T-helper 9 cell (primary cell): Measurements from ENCODE around the gene USP6NL.

Experiments
- DNase-seq: peaks from one replicate; pipeline ENCODE4 v3.0.0-alpha.2; 2020

Gene USP6NL

DNA sequence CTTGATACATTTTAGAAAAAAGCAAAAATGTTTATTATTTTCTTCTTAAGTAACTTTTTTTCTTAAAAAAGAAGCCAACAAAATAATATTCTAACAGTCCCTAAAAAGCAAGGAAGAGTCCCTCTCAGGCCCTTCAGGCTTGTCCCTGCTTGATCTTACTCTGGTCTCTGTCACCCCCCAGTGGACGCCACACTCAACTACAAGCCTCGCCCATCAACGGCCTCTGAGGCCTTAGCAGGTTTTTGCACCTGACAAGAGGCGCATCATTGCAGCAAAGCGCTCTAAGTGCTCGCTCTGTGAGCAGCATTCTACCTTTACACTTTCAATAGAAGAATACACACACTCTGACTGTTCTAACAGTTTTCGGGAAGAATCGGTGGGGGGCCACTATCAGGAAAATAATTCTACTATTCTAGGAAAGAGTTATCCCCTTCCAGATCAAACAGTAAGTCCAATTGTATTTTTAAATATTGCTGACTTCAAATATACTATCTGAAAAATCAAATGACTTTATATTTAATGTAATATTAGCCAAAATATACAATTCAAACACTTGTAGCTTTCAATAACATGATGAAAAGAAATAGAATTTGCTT lies 139.2 kb downstream of the USP6NL start:
- DNase-seq = peak; percentile 60

DNA sequence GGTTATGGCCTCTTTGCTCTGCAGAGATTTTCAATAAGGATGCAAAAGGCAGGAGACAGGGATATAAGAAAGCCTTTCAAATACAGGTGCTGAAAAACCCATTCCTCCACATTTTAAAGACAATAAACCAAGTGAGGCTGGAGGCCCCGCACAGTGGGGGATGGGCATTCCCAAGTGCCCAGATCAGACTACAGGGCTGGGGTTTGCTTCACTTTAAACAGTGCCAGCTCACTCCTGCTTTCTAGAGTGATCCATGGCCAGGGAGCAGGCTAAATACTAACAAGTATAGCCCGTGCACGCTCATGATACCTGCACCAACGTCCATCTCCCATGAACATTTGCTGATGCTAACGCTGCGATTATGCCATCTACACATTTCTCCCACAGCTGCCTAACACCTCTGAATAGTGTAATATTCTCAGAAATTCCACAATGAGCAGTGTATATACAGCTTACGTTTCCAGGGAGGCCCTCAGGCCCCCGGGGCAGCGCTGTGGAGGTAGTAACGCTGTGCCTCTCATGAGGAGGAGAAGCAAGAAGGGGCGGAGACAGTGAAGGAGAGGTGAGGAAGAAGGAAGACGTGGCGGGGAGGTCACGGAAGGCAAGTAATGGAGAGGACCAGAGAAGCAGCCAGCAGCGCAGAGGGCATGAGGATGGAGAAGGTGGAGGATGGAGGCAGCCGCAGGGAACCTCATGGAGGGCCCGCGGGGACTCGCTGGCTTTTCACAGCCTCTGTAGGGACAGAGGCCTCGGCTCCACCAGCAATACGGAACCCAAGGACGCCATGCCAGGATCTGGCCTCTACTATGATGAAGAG lies 141.7 kb downstream of the USP6NL start:
- no peak for DNase-seq

DNA sequence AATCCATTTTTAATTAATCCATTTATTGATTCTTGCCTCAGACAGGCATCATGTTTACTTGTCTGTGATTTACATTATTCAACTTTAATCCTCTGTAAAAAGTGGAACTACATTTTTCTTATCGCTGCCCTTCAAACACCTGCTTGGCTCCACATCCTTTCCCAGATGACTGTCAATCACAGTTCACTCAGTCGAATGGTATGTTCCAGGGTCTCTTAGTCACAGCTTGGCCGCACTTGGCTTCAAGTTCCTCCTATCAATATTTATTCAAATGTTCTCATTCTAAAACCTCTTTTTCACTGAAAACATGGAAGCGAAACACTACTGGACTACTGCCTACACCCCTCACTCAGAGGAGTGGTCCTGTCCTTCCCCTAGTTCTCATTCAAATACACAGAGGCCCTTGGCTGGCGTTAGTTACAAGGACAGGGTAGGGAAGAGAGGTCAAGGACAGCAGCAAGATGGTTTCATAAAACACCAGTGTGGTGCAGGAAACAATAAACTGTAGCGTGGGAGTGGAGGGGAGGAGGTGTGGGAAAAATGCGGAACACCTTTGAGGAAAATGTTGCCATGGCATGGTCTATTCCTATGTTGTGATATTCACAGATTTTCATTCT lies 143.2 kb downstream of the USP6NL start:
- no peak for DNase-seq

DNA sequence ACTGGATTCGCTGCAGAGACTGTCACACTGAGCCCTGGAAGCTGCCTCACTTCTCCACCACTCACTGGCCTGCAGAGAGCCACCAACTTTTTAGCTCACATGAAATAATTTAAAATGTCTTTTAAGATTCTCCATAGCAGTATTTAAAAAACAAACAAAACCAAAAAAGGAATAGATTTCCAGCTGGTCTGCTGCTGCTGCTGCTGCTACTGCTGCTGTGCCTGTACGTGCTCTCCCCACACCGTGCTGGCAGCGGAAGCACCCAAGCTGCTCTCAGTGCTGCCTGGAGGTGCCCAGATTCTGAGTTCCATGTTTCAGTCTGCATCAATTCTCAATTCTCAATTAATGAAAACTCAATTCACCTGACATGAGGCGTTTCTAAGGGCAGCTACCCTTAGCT lies 146.0 kb downstream of the USP6NL start:
- DNase-seq = no peak

DNA sequence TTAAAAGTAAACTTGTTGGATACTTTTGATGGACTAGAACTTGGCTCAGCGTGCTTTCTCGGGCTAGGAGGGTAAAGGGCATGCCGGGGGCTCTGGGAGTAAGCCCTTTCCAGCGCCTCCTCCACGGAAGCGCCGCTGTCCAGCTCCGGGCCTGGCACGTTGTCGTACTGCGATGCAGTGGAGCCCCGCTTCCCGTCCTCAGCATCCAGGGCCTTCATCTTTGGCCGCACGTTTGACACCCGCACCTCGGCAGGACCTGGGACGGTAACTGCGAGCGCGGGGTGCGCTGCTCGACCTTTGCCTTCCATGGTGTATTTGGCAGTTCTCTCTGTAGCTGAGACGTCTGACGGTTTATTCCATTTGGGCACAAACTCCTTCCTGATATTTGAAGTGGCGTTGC lies 148.3 kb downstream of the USP6NL start:
- DNase-seq = no peak

DNA sequence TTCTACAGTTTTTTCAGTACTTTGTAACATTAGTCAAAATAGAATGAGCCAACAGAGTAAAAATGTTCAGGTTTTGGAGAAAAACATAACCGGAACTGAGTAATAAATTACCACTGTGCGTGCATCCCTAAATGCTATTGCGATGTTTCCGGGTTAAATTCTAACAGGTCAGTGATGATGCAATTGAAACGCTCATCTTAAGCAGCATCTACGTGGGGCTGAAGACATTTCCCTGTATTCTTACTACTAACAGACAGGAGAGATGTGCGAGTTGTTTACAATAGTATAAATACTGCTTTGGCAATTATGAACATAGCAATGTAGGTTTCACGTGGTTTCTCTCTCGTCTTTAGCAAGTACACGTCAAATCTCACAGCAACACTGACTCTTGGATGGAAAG lies 149.4 kb downstream of the USP6NL start:
- no peak for DNase-seq

DNA sequence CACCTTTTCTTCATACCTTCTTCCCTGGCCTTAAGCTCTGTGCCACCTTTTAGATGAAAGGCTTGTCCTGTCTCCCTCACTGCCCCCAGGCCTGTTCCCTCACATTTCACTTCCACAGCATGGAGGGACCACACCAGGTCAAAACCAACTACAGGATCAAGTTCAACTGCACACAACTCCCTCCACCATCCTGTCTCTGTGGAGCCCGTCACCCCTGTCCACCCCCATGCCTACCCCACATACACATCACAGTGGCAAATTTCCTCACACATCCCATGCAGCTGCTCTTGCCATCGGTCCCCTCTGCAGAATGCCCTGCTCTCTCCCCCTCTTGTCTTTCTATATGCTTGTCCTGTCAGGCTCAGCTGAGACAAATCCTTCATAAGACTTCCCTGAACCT lies 154.1 kb downstream of the USP6NL start:
- DNase-seq = no peak

DNA sequence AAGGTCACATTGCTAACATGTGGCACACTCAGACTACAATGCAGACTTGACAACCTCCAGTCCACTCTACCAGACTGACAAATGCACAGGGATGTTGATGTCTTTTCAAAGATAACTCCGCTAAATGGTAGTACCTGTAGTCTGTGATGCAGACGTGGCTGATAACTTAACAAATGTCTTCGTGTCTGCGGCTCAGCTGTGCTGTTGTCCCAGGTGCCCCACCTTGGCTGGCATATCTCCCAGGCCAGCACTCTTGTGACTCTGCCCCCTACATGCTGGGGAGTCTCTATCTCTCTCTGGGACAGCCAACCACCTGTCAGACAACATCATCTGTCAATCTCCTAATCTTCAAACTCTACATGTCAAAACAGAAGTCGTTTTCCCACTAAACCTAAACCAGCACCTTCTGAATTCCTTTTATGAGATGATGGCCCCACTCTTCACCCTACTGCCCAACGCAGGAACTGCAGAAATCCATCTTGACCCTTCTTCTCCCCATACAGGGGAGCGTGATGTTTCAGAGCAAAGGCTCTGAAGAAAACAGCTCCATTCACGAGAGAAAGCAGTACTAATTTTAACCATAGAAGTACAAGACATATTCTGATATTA lies 156.4 kb downstream of the USP6NL start:
- no peak for DNase-seq

DNA sequence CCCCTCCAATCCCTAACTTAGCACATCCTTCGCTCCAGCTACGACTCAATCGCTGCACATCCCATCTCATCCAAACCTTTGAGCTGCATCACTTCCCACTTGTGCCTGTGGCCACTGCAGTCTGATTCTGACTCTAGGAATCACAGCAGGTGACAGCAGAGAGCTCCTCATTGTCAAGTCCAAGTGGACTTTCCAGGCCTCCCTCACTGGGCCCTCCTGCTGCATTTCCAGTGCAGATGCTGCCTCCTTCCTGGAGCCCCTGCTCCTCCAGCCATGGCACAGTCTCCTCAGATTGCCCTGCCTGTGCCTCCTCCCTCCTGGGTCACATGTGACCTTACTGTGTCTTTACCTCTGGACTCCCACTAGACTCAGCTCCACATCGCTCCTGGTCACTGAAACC lies 157.3 kb downstream of the USP6NL start:
- DNase-seq = no peak

DNA sequence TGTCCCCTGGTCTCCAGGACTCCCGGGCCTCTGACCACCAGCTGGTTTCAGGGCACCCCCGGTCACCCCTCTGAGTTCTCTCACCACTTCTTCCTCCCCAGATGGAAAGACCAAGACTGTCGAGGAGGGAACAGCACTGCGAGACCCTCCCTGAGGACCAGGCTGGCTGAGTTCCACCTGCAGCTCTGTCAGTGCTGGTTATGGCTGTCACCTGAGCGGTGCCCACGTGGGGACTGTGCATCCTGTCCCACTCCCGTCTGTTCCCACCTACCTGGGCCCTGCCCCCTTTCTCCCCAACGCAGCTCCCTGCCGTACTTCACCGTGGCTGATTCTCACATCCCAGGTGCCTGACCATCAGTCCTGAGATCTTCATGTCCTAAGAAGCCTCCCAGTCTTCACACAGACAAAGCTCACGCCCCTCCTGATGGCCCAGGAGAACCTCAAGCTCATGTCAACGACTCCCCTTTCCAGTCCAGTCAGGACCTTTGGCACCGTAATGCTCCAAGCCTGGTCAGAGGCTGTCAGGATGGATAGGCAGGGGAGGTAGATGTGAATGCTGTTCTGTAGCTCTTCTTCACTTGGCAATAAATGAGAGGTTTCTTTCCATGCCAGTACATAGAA lies 159.7 kb downstream of the USP6NL start:
- DNase-seq = no peak

DNA sequence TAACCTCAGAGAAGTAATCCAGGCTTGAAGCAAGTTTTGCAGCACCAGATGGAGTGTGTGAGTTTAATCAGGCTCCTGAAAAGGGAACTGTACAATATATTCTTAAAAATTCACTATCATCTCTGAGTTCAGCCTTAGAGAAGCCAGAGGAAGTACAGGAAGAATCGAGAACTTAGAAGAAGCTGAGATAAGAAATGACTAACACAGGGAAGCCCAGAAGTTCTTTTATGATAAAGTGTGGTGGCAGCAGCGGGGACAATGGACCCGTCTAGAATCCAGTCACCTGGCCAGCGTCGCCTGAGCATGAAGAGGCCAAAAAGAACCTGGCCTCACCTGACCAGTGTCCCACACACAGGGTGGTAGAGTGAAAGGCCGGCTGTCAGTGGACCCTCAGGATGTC lies 161.0 kb downstream of the USP6NL start:
- DNase-seq = no peak

DNA sequence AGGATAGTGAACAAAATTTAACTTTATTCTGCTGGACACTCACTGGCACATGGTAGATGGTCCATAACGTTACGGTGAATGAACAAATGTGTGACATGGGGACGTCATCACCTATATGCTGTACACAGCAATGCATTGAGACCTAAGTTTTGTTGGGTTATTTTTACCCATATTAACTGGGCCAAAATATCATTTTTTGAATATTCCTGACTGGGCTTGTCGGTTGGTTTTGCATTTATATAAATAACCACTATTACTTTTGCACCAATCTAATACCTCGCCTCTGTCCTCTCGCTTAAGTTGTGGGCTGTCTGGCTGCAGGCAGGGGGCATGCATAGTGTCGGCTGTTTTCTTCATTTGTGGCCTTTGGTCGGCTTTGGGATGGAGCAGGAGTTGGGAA lies 161.7 kb downstream of the USP6NL start:
- DNase-seq = no peak

DNA sequence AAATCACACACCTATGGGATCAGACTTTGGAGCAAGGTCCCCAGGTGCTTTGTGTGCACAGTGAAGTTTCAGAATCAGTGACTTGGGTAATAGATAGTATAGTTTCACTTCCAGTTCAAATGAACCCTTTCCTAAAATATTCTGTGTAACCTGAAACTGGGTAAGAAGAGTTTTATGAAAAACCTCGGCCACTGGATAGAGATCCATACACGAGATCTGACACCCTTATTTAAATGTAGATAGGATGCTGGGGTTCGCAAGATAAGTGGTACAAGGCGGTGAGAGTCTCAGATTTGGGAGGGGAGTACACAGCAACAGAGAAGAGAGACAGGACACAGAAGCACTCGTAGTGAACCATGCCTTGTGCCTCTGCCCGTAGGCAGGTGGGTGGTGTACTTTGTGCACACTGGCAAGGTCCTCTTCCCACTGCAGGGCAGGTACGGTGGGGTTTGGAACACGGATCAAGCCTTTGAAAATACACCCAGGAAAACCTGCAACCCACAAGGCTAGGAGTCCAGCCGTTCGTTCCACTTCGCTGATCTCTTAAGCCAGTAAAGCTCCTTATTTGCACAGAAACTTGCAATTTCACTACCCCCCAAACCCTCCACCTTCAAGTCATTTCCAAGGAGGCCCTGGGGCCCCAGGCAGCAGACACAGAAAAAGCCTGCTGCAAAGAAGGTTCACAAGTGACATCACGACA lies 162.8 kb downstream of the USP6NL start:
- no peak for DNase-seq

DNA sequence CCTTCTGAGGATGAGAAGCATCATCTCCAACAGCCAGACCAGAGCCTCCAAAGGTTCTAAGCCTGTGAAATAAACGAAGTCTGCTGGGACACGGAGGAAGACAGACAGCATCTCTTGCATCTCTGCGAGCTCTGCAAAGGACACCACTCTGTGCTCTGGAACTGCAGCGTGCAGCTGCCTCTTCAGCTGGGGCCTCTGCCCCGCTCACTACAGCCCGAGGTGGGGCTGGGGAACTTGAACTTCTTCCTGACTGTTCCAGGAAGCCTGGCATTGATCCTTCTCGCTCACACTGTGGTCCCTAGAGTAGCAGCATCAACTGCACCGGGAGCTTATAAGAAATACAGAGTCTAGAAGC lies 163.3 kb downstream of the USP6NL start:
- DNase-seq = no peak

DNA sequence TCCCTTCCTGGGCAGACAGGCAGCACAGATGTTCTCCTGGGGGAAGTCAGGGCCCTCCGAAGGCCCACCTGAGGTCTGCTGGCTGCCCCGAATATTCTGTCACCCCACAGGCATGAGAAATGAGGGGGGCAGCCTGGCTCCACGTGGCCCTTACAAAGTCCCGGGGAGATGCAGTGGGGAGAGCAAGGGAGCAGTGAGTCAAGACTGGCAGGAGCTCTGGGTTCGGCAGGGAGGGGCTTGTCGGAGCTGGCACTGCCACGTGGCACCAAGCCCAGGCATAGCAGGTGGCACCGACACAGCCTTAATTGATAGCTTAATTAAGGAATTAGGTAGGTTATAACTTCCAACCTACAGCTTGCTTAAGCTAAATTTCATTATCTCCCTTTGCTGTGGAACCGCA lies 163.9 kb downstream of the USP6NL start:
- no peak for DNase-seq

DNA sequence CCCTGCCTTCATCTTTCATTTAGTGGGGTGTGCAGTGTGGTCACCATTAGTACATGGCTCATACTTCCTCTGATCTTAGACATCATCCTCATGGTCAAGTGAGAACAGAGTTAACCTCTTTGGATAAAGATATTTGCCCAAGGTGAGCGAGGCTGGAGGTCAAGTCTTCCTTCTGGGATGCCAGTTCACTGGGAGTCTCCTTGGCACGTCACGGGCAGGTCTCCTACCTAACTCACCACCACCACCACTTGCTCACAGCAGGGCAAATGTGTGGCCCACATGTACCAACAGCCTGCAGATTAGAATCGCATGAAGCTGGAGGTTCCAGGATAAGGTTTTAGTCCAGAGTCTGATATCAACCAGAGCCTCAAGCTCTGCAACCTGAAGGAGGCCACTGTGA lies 164.6 kb downstream of the USP6NL start:
- DNase-seq = no peak

DNA sequence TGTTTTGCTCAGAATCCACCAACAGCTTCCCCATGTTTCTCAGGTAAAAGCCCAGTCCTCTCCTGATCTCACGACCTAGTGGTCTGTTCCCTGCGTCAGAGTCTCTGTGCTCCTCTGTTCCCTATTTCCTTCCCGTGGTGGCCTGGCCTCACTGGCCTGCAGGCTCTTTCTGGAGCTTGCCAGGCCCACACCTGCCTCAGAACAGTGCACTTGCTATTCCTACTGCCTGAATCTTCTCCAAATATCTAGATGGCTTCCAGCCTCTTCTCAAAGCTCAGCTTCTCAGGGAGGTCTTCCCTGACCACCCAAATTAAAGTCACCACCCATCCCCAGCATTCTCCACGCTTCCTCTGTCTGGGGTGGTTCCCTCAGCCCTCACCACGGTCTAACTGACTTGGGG lies 165.3 kb downstream of the USP6NL start:
- DNase-seq = no peak

DNA sequence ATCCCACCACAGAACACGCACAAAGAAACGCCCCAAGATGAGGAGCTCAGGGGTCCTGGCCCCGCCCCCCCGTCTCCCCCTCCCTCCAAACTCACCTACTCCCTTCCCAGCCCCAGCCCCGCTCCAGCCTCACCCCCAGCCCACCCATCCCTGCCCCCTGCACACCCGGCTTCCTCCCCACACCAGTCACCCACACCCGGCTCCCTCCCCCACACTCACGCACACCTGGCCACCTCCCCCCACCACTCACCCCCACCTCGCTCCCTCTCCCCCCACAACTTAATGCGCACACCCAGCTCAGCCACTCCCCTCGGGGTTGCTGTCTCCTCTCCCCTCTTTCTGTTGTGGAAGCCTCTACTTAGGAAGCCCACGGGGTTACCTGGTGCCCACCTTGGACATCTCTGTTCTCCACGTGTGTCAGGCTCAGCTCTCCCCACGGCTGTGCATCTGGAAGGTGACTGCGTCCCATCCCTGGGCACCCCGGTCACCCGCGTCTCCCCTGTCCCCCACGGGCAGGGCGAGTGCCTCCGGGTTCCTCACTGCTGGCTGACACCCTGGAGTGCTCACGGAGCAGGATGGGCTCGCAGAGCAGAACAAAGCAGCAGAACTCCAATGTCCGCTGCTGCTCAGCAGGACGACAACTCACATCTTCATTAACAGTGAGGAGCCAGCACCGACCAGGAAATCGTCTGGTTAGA lies 166.8 kb downstream of the USP6NL start:
- no peak for DNase-seq

DNA sequence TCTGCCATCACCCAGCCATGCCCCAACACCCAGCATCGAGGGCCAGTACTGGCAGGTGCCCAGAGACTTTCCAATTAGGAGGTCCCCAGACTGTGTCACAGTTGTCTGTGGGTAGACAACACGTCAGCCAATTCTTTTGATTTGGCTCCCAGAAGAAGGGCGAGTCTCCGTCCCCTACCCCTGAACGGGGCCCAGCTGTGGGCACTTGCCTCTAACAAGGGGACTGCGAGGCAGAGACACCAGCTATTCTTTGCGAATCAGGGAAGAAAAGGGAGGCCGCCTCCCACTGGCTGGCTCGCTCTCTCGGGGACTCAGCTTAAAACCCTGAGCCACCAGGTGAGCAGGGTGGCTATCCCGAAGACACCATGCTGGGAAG lies 167.3 kb downstream of the USP6NL start:
- no peak for DNase-seq

DNA sequence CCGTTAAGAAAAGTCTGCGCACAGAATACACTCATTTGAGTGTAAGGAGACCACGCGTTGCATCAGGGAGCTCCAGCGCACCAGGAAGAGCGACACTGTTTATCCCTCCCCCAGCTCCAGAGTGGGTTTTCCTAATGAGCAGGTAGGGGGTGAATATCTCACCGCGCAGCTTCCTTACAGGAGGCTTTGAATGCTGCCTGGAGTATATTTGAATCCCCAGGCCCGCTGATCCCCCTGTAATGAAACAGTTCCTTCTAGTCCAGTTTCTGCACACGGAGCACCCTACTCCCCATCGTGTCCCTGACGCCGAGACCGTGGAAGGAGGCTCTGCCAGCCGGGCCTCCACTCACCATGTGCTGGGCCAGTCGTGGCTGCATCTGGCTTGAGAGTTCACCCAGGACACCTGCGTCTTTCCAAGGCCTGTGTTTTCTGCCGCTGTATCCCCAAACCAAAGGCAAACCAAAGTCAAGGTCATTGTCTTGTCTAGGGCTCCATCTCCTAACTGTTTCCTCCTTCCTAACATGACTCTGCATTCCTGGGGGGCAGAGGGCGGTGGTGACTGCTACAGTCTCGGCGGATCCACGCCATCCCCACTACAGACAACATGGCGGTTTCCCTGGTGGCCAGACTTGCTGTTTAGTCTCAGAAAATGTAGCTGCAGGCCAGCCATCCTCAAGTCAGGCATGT lies 167.8 kb downstream of the USP6NL start:
- DNase-seq = no peak

DNA sequence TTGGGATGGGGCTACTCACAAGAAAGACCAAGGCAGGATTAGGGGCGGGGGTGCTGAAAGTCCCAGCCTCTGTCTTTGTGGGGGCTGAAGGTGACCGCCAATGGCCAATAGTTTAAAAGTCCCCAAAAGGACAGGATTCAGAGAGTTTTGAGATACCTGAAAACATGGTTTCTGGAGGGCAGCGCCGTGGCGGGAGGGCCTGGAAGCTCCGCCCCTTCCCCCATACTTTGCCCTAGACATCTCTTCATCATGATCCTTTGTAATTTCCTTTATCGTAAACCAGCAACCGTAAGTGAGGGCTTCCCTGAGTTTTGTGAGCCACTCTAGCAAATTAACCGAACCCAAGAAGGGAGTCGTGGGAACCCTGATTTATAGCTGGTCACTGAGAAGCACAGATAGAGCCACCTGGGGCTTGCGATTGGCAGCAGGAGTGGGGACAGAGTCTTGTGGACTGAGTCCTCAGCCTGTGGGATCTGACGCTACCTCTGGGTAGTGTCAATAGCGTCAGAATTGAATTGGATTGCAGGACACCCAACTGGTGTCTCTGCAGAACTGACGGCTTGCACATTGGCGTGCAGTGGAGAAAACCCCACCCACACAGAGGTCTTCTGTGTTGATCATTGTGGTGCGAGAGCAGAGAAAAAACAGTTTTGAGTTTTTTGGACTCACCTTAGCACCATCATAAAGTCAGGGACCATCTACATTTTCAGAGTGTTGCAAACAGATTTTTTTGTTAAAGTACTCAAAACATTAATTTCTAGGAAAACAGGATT lies 169.3 kb downstream of the USP6NL start:
- no peak for DNase-seq
